HepG2 (cell line): ENCODE data around the gene KCNAB1. TPM values are rescaled to one million over a fixed set of nuclear protein-coding genes. Genes with fewer than 3 reads are reported as not detected.

Source experiments
- ATAC-seq: fragments of 200-7000 bp; cut with Tn5 transposase; 3 replicates; pipeline ENCODE4 v1.9.1; 2020; ENCODE audit warnings: mild to moderate bottlenecking, moderate library complexity
- BruUV-seq: library from RNA; stranded (reverse); fragments of 400-500 nt; replicated peaks from 2 replicates; lab custom pipeline; 2021; lab: Mats Ljungman, UMichigan
- CTCF ChIA-PET: fragments of 300-600 bp; formaldehyde crosslinking; extraction: SDS; loops from one replicate; lab custom pipeline; 2021; ENCODE audit warnings: low total read pairs, inconsistent platforms, low intra/inter-chr PET ratio; lab: Yijun Ruan, JAX
- POLR2A ChIA-PET: fragments of 350-600 bp; sonication (Branson Sonifier 250); formaldehyde crosslinking; loops from one replicate; lab custom pipeline; 2020; ENCODE audit warnings: antibody characterized with exemption, inconsistent platforms; lab: Yijun Ruan, JAX
- DNase-seq: peaks from one replicate; pipeline ENCODE4 v3.0.0-alpha.2; 2015; ENCODE audit warnings: low spot score
- FAIRE-seq: peaks from 3 replicates; lab custom pipeline; 2011; peaks lifted over from hg19 to GRCh38; lab: Jason Lieb, UNC
- H2AFZ ChIP-seq: one replicate; pipeline ENCODE4 v1.6.1; 2011; ENCODE audit warnings: low read length, inconsistent platforms
- H3K27ac ChIP-seq: fragments of 300-600 bp; 3 replicates; pipeline ENCODE4 v1.8.0; 2011; ENCODE audit warnings: mixed run types, mild to moderate bottlenecking, mixed read lengths, low read length, inconsistent platforms; ENCODE audit not compliant: insufficient read depth; ENCODE audit errors: extremely low read length
- H3K27me3 ChIP-seq, 2 experiments: fragments of 200-600 bp in 1 of 2; 2 replicates in 1 of 2; 3 replicates in 1 of 2; pipeline versions ENCODE4 v1.6.0 to v1.8.0; 2011; ENCODE audit warnings: low read length in 2 of 2, mild to moderate bottlenecking in 2 of 2, moderate library complexity in 2 of 2, inconsistent platforms in 1 of 2; ENCODE audit not compliant: insufficient read depth in 2 of 2, control insufficient read depth in 1 of 2
- H3K36me3 ChIP-seq, 2 experiments: fragments of 200-600 bp in 1 of 2; replicated peaks in 1 of 2; 2 replicates in 1 of 2; 3 replicates in 1 of 2; pipeline versions ENCODE4 v1.5.1 to v1.8.0; 2011; ENCODE audit warnings: low read length in 2 of 2, inconsistent platforms in 1 of 2; ENCODE audit not compliant: insufficient read depth in 2 of 2, control insufficient read depth in 1 of 2
- H3K4me1 ChIP-seq: 2 replicates; pipeline ENCODE4 v1.5.1; 2012; ENCODE audit warnings: low read length, inconsistent platforms; ENCODE audit not compliant: insufficient read depth
- H3K4me2 ChIP-seq: 2 replicates; pipeline ENCODE4 v1.6.0; 2011; ENCODE audit warnings: low read depth, low read length, inconsistent platforms
- H3K4me3 ChIP-seq, 3 experiments: fragments of 200-600 bp in 1 of 3; sonication (generic), shearing (Covaris generic) in 1 of 3; replicated peaks in 1 of 3; 2 replicates each; pipeline ENCODE4 v1.5.1; 2011 to 2016; ENCODE audit warnings: low read length in 3 of 3, inconsistent platforms in 2 of 3, low read depth in 2 of 3, mild to moderate bottlenecking in 2 of 3, control low read depth in 1 of 3, mixed read lengths in 1 of 3; ENCODE audit not compliant: insufficient read depth in 1 of 3
- H3K79me2 ChIP-seq: one replicate; pipeline ENCODE4 v1.6.1; 2011; ENCODE audit warnings: low read length, inconsistent platforms; ENCODE audit not compliant: insufficient read depth
- H3K9ac ChIP-seq: 2 replicates; pipeline ENCODE4 v1.6.0; 2011; ENCODE audit warnings: mild to moderate bottlenecking, low read depth, low read length, inconsistent platforms; ENCODE audit not compliant: insufficient read depth
- H3K9me3 ChIP-seq: 2 replicates; pipeline ENCODE4 v1.5.1; 2012; ENCODE audit warnings: mild to moderate bottlenecking, low read length
- H4K20me1 ChIP-seq: 2 replicates; pipeline ENCODE4 v1.6.0; 2011; ENCODE audit warnings: inconsistent platforms, mild to moderate bottlenecking, low read length, moderate library complexity; ENCODE audit not compliant: insufficient read depth
- BCL6 ChIP-seq: IDR thresholded peaks from 2 replicates; pipeline ENCODE4 v1.6.1; 2016; ENCODE audit warnings: missing genetic modification reagents, missing compliant biosample characterization
- DPF2 ChIP-seq: sonication (generic); formaldehyde crosslinking; IDR thresholded peaks from 2 replicates; pipeline ENCODE4 v1.4.0; 2020; ENCODE audit warnings: mild to moderate bottlenecking, low read depth, missing genetic modification reagents, borderline replicate concordance
- MBD4 ChIP-seq: IDR thresholded peaks from 2 replicates; pipeline ENCODE4 v1.6.1; 2012; ENCODE audit warnings: low read length, inconsistent platforms, borderline replicate concordance
- PLRG1 ChIP-seq: fragments of 450-650 bp; conservative IDR thresholded peaks from 2 replicates; pipeline ENCODE4 v1.6.1; 2016
- SATB2 ChIP-seq: sonication (generic); formaldehyde crosslinking; IDR thresholded peaks from 2 replicates; pipeline ENCODE4 v1.5.0; 2020; ENCODE audit warnings: missing genetic modification reagents
- ZC3H13 ChIP-seq: sonication (generic); formaldehyde crosslinking; IDR thresholded peaks from 2 replicates; pipeline ENCODE4 v1.8.1; 2023; ENCODE audit warnings: mild to moderate bottlenecking, missing genetic modification reagents, moderate library complexity
- WGBS: methylation state at CpG from one replicate; pipeline ENCODE4 v1.1.6; 2017; ENCODE audit warnings: low lambda C conversion rate; 5-methylcytosine and 5-hydroxymethylcytosine counted together
- in situ Hi-C: cut with HindIII; loops from 2 replicates; pipeline ENCODE4 v1.10.0; 2017; ENCODE audit warnings: low pct_unique_long_range_greater_than_20kb; ENCODE audit not compliant: extremely low pct_ligation_motif_present
- intact Hi-C: fragments of 100-400 bp; cut with micrococcal nuclease; formaldehyde crosslinking; loops from one replicate; pipeline ENCODE4 v1.10.0; 2022; ENCODE audit not compliant: unreplicated experiment
- polyA plus RNA-seq, 8 experiments: library from polyadenylated mRNA; depleted of rRNA in 3 of 8; stranded (reverse) in 7 of 8; unstranded in 1 of 8; fragments of >200 nt; fragmentation: Illumina TruSeq in 4 of 8; extraction: Trizol in 4 of 8; gene quantifications; 2 replicates each; pipeline versions ENCODE4 v1.2.1 to v1.2.3, GENCODE V29; 2011 to 2016; ENCODE audit warnings: low read depth in 4 of 8, missing spikeins in 1 of 8, mixed read lengths in 1 of 8; ENCODE audit not compliant: insufficient read depth in 1 of 8
- total RNA-seq, 5 experiments: library from RNA; depleted of rRNA; stranded (reverse); fragments of >200 nt; fragmentation: Illumina TruSeq; extraction: Trizol; gene quantifications; 2 replicates each; pipeline ENCODE4 v1.2.3, GENCODE V29; 2016; ENCODE audit warnings: low read depth in 1 of 5

Gene KCNAB1
- total and polyA plus RNA-seq, 2 of the 13 experiments (the other 11 are each of a cell fraction or from before 2014, with no cell fraction given), result not detected

DNA sequence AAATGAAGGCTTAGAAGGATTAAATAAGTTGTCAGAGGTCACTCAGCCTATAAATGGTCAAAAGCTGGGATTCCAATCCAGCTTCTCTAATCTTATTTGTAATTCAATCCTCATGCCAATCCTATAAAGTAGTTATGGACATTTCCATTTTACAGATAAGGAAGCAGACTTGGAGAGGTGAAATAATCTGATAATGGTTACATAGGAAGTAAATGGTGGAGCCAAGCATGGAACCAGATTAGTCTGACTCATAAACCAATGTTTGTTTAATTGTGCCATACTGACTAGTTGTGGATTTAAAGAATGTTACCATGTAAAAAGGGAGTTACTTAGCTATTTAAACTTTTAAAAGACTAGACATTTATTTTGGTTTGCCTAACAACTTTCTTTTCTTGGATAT lies 59.7 kb downstream of the KCNAB1 start:
- no peak overlapping the region for H3K4me3 ChIP-seq
- intact Hi-C loops (no loop called here), in situ Hi-C loops (no loop called here)
- TF ChIP-seq SATB2 (CRISPR knock-in tag) (no peak), ZC3H13 (CRISPR knock-in tag) (no peak), PLRG1 (no peak), BCL6 (no peak), MBD4 (no peak)
- H3K9ac ChIP-seq, result no peak overlapping the region
- CTCF ChIA-PET, result no interaction called here
- ATAC-seq, result no peak
- H2AFZ ChIP-seq, result no peak overlapping the region
- no peaks in the 10 kb centered on the region for H4K20me1 ChIP-seq
- FAIRE-seq, result no peak
- no peak overlapping the region for H3K4me2 ChIP-seq
- no peaks in the 10 kb centered on the region for H3K79me2 ChIP-seq
- DNase-seq, result no peak
- no peaks in the 10 kb centered on the region for H3K36me3 ChIP-seq
- H3K27ac ChIP-seq, result no peak overlapping the region
- H3K9me3 ChIP-seq, result no peaks in the 10 kb centered on the region
- no peaks in the 10 kb centered on the region for H3K4me1 ChIP-seq
- POLR2A ChIA-PET, result no interaction called here
- no peaks in the 10 kb centered on the region; a peak in 1 of 5 replicates for H3K27me3 ChIP-seq
- BruUV-seq, result no TSS peak

DNA sequence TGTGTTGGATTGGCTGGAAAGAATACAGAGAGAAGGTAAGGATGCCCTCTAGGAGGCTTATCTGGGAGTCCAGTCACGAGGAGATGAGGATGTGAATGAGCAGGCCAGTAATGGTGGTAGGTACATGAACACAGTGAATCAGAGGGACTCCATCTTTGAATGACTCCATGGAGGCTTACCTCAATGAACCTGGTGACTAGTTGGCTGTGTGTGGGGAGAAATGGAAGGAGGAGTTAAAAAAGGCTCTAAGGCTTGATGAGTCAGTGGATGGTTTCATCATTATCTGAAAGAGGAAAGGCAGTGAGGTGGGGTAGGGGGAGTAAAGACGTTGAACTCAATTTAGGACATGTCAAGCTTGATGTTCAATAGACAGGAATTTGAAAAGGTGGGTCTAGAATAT lies 61.1 kb downstream of the KCNAB1 start:
- no peaks in the 10 kb centered on the region; a peak in 1 of 5 replicates for H3K27me3 ChIP-seq
- H2AFZ ChIP-seq, result no peak overlapping the region
- no peak overlapping the region for H3K9ac ChIP-seq
- intact Hi-C loops (no loop called here), in situ Hi-C loops (no loop called here)
- no peak for DNase-seq
- no peaks in the 10 kb centered on the region for H3K4me1 ChIP-seq
- ChIA-PET CTCF (no interaction called here), POLR2A (no interaction called here)
- no peak overlapping the region for H3K4me2 ChIP-seq
- BruUV-seq, result no TSS peak
- H4K20me1 ChIP-seq, result no peaks in the 10 kb centered on the region
- no peaks in the 10 kb centered on the region for H3K79me2 ChIP-seq
- H3K36me3 ChIP-seq, result no peaks in the 10 kb centered on the region
- 3% methylated on average over 2 of the region's 2 CpGs for WGBS
- H3K4me3 ChIP-seq, result no peak overlapping the region
- ATAC-seq, result no peak
- FAIRE-seq, result no peak
- TF ChIP-seq DPF2 (CRISPR knock-in tag), result no peak
- no peak overlapping the region for H3K27ac ChIP-seq
- H3K9me3 ChIP-seq, result no peaks in the 10 kb centered on the region
